Effector memory CD8-positive, alpha-beta T cell (primary cell): ENCODE data around the gene CDHR5.

Experiments
- ATAC-seq: fragments of 150-1000 bp; cut with Tn5 transposase; replicated peaks from 2 replicates; pipeline ENCODE4 v1.10.0; 2021; ENCODE audit warnings: mild to moderate bottlenecking, moderate library complexity
- DNase-seq, 3 experiments: peaks; one replicate each; pipeline ENCODE4 v3.0.0; 2021
- H3K27ac Mint-ChIP-seq, 2 donors: one replicate each; pipeline ENCODE4 v1.8.0; 2022; ENCODE audit warnings: mild to moderate bottlenecking in 2 of 2, mixed read lengths in 2 of 2, moderate library complexity in 2 of 2
- H3K27me3 Mint-ChIP-seq, 2 donors: one replicate each; pipeline ENCODE4 v1.8.0; 2022; ENCODE audit warnings: mixed read lengths in 2 of 2
- H3K36me3 Mint-ChIP-seq: one replicate; pipeline ENCODE4 v1.8.0; 2022; ENCODE audit warnings: mild to moderate bottlenecking, moderate library complexity, mixed read lengths; ENCODE audit not compliant: insufficient read depth
- H3K4me1 Mint-ChIP-seq, 2 donors: one replicate each; pipeline ENCODE4 v1.8.0; 2022; ENCODE audit warnings: low read depth in 2 of 2, mixed read lengths in 2 of 2
- H3K4me3 Mint-ChIP-seq, 2 donors: one replicate each; pipeline ENCODE4 v1.8.0; 2022; ENCODE audit warnings: mild to moderate bottlenecking in 2 of 2, mixed read lengths in 2 of 2, moderate library complexity in 2 of 2
- H3K9me3 Mint-ChIP-seq, 2 donors: one replicate each; pipeline ENCODE4 v1.8.0; 2022; ENCODE audit warnings: mixed read lengths in 2 of 2
- total RNA-seq, 9 experiments: gene quantifications; one replicate each; lab custom pipeline; 2026; lab: John Stamatoyannopoulos, UW

Gene CDHR5
- total RNA-seq: 0 to 0.06 (median 0) reads per million in 9 experiments

DNA sequence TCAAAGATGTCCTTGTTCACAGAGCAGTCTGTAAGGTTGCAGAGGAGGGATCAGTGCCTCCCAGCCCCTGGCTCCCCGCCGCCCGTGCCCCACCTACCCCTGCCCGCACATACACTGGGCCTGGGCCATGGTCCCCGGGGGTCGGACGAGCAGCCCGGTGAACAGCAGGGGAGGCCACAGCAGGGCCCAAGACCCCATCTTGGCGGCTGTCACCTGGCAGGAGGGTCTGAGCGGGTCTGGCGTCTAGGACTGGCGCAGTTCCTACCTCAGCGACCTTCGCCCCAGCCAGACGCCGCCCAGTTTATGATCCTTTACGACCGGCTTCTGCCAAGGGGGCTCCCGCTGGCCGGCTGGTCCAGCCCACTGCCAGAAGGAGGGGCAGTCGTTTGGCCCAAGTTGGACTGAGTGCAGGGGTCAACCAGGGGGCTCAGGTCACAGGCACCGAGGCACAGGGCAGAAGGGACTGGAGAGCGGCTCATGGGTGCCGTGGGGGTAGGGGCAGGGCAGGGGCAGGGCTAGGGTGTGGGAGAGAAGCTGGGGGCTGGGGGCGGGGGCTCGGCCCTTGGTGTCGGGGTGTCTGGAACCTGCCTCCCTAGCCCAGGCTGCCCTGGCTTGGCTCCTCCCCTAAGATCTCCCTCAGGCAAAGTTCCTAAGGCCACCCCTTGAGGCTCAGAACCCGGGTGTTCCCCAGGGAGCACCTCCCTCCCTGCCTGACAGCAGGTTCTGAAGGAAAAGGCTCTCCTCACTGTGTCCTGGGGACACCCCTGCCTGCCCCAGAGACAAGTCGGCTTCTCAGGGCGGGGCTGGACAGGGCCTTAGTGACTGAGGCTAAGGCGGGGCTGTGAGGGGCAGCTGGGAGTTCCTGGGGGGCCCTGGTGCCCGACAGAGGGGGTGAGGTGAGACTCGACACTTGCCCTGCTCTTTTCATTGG, at the start of gene CDHR5:
TSS of gene CDHR5 (minus strand) at position 251 of the 931 bp plus-strand sequence. CDS start at position 198, 53 bp downstream.
- Mint-ChIP-seq H3K27me3 (peaks cover 19 to 38% of the 10 kb centered on the region in 2 donors), H3K27ac (no peak within 1 kb of the TSS), H3K4me3 (no peak within 1 kb of the TSS), H3K9me3 (no peaks in the 10 kb centered on the region), H3K36me3 (peaks cover 28% of the 10 kb centered on the region), H3K4me1 (peaks cover 20 to 21% of the 10 kb centered on the region in 2 donors)
- DNase-seq: no peak
- ATAC-seq: no peak

GRCh38 chr11:674406-674805, 49.7 kb upstream of the CDHR5 start:
- no peak for ATAC-seq
- Mint-ChIP-seq H3K27ac (no peak overlapping the region), H3K4me1 (no peaks in the 10 kb centered on the region), H3K27me3 (no peaks in the 10 kb centered on the region), H3K4me3 (no peak overlapping the region), H3K36me3 (peaks cover 37% of the 10 kb centered on the region), H3K9me3 (no peaks in the 10 kb centered on the region)
- DNase-seq: no peak

DNA sequence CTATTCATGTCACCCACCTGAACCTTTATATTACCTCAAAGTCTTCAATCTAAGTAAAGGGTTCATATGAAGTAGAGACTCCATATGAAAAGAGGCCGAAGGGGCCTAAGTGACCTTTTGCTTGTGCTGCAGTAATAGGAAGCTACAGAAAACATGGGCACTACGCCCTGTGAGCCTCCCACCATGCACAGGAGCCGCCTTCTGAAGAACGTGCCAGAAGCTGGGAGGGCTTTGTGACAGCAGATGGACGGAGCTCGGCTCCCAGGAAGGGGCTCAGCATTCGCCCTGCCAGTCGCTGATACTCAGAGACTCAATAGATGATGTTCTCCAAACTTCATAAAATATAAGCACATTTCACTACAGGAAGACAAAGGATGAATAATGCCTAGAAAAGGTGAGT, 49.1 kb upstream of the CDHR5 start:
- Mint-ChIP-seq H3K4me1 (no peaks in the 10 kb centered on the region), H3K27ac (peak overlapping the region in 1 of 2 donors; percentile 63), H3K27me3 (no peaks in the 10 kb centered on the region), H3K4me3 (no peak overlapping the region), H3K36me3 (peaks cover 37% of the 10 kb centered on the region), H3K9me3 (no peaks in the 10 kb centered on the region)
- ATAC-seq (no peak), DNase-seq (no peak)

- H3K27ac Mint-ChIP-seq: peak overlapping the region; percentile 32 to 70
- ATAC-seq: no peak
- H3K4me1 Mint-ChIP-seq: peaks cover 3 to 7% of the 10 kb centered on the region in 2 donors
- H3K36me3 Mint-ChIP-seq: peaks cover 11% of the 10 kb centered on the region
- no peak overlapping the region for H3K4me3 Mint-ChIP-seq
- no peaks in the 10 kb centered on the region for H3K9me3 Mint-ChIP-seq
- no peaks in the 10 kb centered on the region for H3K27me3 Mint-ChIP-seq
- DNase-seq: no peak
Measured at GRCh38 chr11:665704-666281, 41.0 kb upstream of the CDHR5 start.

GRCh38 chr11:665062-665703, 40.4 kb upstream of the CDHR5 start:
- H3K27ac Mint-ChIP-seq: no peak overlapping the region
- no peaks in the 10 kb centered on the region for H3K27me3 Mint-ChIP-seq
- H3K4me1 Mint-ChIP-seq: peaks cover 3 to 7% of the 10 kb centered on the region in 2 donors
- DNase-seq: no peak
- ATAC-seq: no peak
- peaks cover 11% of the 10 kb centered on the region for H3K36me3 Mint-ChIP-seq
- H3K9me3 Mint-ChIP-seq: no peaks in the 10 kb centered on the region
- no peak overlapping the region for H3K4me3 Mint-ChIP-seq

- Mint-ChIP-seq H3K4me1 (peaks cover 3 to 7% of the 10 kb centered on the region in 2 donors), H3K4me3 (no peak overlapping the region), H3K9me3 (no peaks in the 10 kb centered on the region), H3K27ac (no peak overlapping the region), H3K27me3 (no peaks in the 10 kb centered on the region), H3K36me3 (peaks cover 16% of the 10 kb centered on the region)
- DNase-seq: peak in 1 of 3 experiments; percentile 22
- ATAC-seq: peak; percentile 43
Measured at GRCh38 chr11:662689-663274, 38.0 kb upstream of the CDHR5 start.

- ATAC-seq (no peak), DNase-seq (no peak)
- H3K36me3 Mint-ChIP-seq: peaks cover 17% of the 10 kb centered on the region
- H3K27me3 Mint-ChIP-seq: no peaks in the 10 kb centered on the region
- no peak overlapping the region for H3K27ac Mint-ChIP-seq
- no peaks in the 10 kb centered on the region for H3K9me3 Mint-ChIP-seq
- no peak overlapping the region for H3K4me3 Mint-ChIP-seq
- peaks cover 0 to 5% of the 10 kb centered on the region in 2 donors for H3K4me1 Mint-ChIP-seq
Measured at GRCh38 chr11:660681-661444, 36.1 kb upstream of the CDHR5 start.

DNA sequence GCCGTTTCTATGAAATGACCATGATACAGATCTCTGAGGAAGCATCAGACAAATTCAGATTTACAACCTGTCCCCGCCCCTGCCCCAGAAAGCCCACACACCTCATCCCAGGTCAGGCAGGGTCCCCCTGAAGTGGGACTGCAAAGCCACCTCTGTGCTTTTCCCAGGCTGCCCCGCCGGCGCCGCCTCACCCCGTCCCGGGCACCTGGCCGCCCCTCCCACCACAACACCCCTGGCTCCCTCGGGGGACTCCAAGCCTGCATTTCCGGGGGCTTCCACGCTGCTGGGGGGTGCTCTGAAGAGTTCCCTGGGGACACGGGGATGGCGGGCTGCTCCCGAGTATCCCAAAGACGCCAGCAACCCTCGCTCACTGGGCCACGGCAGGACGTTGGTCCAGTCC, 35.5 kb upstream of the CDHR5 start:
- Mint-ChIP-seq H3K4me3 (no peak overlapping the region), H3K4me1 (peaks cover 0 to 5% of the 10 kb centered on the region in 2 donors), H3K27me3 (no peaks in the 10 kb centered on the region), H3K36me3 (peaks cover 17% of the 10 kb centered on the region), H3K9me3 (no peaks in the 10 kb centered on the region), H3K27ac (no peak overlapping the region)
- DNase-seq: no peak
- ATAC-seq: no peak

GRCh38 chr11:659532-660085, 34.9 kb upstream of the CDHR5 start:
- H3K36me3 Mint-ChIP-seq: peaks cover 17% of the 10 kb centered on the region

DNA sequence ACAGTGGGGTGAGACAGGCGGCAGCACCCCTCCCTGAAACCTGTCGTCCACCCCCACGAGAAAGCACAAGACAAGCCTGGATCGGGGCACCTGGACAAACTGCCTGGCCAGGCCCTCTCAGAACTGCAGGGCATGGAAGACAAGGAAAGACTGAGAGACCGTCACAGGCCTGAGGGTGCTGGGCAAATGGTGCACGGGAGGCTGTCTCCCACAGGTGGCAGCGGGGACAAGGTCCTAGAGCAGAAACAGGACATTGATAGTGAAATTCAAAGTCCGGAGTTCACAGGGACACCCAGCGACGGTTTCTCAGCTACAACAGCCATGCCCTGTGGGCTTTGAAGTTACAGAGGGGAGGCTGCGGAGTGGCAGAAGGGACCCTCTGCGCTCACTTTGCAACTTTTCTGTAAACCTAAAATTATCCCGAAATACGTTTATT, 33.0 kb upstream of the CDHR5 start:
- peaks cover 13% of the 10 kb centered on the region for H3K36me3 Mint-ChIP-seq
- no peak for DNase-seq
- no peak for ATAC-seq
- H3K27ac Mint-ChIP-seq: no peak overlapping the region
- peaks cover 0 to 3% of the 10 kb centered on the region in 2 donors for H3K4me1 Mint-ChIP-seq
- no peaks in the 10 kb centered on the region for H3K27me3 Mint-ChIP-seq
- no peaks in the 10 kb centered on the region for H3K9me3 Mint-ChIP-seq
- no peak overlapping the region for H3K4me3 Mint-ChIP-seq

More at GRCh38 chr11:659532-660085, 34.9 kb upstream of the CDHR5 start:
- Mint-ChIP-seq H3K9me3 (no peaks in the 10 kb centered on the region), H3K27ac (no peak overlapping the region), H3K27me3 (no peaks in the 10 kb centered on the region), H3K4me3 (no peak overlapping the region), H3K4me1 (peaks cover 0 to 5% of the 10 kb centered on the region in 2 donors)
- ATAC-seq (no peak), DNase-seq (no peak)

DNA sequence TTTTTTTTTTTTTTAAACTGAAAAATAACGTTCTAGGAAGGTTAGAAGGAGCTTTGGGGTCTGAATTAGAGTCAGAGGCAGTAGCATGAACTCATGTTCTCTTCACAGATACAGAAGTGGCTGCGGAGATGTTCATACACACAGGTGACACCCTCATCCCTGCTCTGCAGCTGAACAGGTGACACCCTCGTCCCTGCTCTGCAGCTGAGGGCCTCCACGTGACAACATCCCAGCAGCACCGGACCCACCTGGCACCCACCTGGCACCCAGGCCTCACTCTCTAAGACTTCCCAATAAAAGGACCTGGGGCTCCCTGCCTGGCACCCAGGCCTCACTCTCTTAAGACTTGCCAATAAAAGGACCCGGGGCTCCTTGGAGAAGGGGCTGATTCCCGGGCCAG, 32.1 kb upstream of the CDHR5 start:
- H3K36me3 Mint-ChIP-seq: peaks cover 13% of the 10 kb centered on the region
- no peaks in the 10 kb centered on the region for H3K27me3 Mint-ChIP-seq
- ATAC-seq: no peak

GRCh38 chr11:656426-656825, 31.7 kb upstream of the CDHR5 start:
- peaks cover 13% of the 10 kb centered on the region for H3K36me3 Mint-ChIP-seq
- peaks cover 0 to 1% of the 10 kb centered on the region in 2 donors for H3K4me1 Mint-ChIP-seq
- no peaks in the 10 kb centered on the region for H3K9me3 Mint-ChIP-seq
- H3K27ac Mint-ChIP-seq: peak overlapping the region in 1 of 2 donors; percentile 6
- no peak overlapping the region for H3K4me3 Mint-ChIP-seq
- no peaks in the 10 kb centered on the region for H3K27me3 Mint-ChIP-seq
- DNase-seq (no peak), ATAC-seq (no peak)

More for the DNA sequence above, 32.1 kb upstream of the CDHR5 start:
- H3K4me3 Mint-ChIP-seq: no peak overlapping the region
- no peak for DNase-seq
- no peaks in the 10 kb centered on the region for H3K9me3 Mint-ChIP-seq
- peaks cover 0 to 1% of the 10 kb centered on the region in 2 donors for H3K4me1 Mint-ChIP-seq
- no peak overlapping the region for H3K27ac Mint-ChIP-seq
